Fibroblast of pulmonary artery (primary cell): ENCODE measurements around the gene C10orf90.
A peak's percentile ranks its signal among the peaks of the same experiment; 100 is the strongest.

Experiments
- DNase-seq: peaks from one replicate; pipeline ENCODE4 v3.0.0-alpha.2; 2010; ENCODE audit warnings: low read depth
- H3K4me3 ChIP-seq: replicated peaks from 2 replicates; pipeline ENCODE4 v1.5.1; 2011; ENCODE audit warnings: low read depth, mild to moderate bottlenecking, control low read depth, low read length, moderate library complexity
- TF ChIP-seq, protein P1 (sequence below): IDR thresholded peaks from 2 replicates; pipeline ENCODE4 v1.5.1; 2011; ENCODE audit warnings: mild to moderate bottlenecking, control low read depth, low read length, inconsistent platforms; ENCODE audit errors: missing control alignments

C10orf90 gene

DNA sequence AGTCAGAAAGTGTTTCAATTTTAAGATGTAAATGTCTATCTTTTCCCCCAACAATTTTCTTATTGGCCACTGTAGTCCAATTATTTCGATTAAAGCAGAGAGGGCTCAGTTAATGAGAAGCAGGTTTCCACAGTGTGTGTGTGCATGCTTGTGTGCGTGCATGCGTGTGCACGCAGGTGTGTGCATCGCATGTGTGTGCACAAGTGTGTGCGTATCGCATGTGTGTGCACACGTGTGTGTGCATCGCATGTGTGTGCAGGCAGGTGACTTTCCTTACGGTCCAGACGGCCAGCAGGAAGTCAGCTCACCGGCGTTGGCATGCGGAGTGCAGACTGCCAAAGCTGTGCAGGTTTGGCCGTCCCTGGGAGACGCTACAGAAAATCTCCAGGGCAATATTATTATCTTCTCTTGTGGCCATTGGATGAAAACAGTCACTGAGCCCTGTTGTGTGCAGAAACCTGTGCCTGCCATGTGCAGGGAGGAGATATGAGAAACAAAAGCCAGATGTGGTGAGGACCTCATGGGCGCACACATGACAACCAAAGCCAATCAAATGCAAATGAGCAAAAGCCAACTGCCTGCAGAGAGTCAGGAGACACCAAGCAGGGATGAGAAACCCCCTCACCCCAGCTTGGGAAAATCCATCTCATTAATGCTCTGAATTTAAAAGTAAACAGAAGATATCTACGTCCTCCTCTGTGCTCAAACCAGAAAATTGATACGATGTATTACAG is 70.4 kb downstream of the C10orf90 start:
- TF ChIP-seq, protein P1, sequence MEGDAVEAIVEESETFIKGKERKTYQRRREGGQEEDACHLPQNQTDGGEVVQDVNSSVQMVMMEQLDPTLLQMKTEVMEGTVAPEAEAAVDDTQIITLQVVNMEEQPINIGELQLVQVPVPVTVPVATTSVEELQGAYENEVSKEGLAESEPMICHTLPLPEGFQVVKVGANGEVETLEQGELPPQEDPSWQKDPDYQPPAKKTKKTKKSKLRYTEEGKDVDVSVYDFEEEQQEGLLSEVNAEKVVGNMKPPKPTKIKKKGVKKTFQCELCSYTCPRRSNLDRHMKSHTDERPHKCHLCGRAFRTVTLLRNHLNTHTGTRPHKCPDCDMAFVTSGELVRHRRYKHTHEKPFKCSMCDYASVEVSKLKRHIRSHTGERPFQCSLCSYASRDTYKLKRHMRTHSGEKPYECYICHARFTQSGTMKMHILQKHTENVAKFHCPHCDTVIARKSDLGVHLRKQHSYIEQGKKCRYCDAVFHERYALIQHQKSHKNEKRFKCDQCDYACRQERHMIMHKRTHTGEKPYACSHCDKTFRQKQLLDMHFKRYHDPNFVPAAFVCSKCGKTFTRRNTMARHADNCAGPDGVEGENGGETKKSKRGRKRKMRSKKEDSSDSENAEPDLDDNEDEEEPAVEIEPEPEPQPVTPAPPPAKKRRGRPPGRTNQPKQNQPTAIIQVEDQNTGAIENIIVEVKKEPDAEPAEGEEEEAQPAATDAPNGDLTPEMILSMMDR: no peak
- DNase-seq: no peak
- no peak overlapping the region for H3K4me3 ChIP-seq

DNA sequence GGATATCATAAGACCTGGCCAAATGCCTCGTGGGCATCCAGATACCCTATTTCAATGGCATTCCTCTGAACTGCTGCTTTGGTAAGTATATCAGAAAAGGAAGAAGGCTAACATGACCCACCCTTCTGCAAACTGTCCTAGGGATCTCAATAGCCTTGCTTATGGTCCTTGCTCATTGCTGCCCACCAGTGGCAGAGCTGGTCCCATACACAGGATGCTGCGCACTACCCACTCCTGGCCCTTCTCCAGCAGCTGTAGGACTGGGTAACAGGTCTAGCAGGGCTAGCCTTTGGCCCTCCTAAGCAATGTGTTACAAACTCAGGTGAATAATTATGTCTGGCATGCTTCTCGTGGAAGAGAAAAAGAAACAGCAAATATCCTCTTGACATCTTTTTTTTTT is 72.5 kb downstream of the C10orf90 start:
- TF ChIP-seq, protein P1: peak; percentile 65
- DNase-seq: peak; percentile 45
- no peak overlapping the region for H3K4me3 ChIP-seq

DNA sequence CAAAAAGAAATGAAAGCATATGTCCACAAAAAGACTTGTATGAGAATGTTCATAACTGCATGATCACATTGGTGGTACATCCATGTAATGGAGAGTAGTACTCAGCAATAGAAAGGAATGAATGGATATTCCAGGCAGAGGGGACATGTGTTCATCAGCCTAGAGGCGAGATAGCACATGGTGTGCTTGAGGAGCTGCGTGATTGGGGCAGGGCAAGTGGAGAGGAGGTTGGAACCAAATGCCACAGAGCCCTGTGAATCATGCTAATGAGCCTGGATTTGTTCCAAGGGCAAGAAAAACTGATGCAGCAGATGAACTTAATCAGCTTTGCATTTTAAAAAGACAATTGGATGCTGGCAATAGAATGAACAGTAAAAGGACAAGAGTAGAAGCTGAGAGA is 73.3 kb downstream of the C10orf90 start:
- no peak for DNase-seq

DNA sequence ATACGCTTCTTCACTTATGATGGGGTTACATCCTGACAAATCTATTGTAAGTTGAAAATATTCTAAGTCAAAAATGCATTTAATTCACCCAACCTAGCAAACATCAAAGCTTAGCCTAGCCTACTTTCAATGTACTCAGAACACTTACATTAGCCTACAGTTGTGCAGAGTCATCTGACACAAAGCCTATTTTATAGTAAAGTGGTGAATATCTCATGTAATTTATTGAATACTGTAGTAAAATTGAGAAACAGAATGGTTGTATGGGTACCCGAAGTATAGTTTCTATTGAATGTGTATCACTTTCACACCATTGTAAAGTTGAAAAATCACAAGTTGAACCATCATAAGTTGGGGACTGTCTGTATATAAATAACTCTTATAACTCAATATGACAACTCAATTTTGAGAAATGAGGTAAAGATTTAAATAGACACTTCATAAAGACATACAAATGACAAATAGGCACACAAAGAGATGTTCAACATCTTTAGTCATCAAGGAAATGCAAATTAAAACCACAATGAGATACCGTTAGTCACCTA is 73.9 kb downstream of the C10orf90 start:
- DNase-seq: no peak
- no peak overlapping the region for H3K4me3 ChIP-seq
- TF ChIP-seq, protein P1: no peak

More for the DNA sequence above, 73.3 kb downstream of the C10orf90 start:
- H3K4me3 ChIP-seq: no peak overlapping the region
- TF ChIP-seq, protein P1: no peak

DNA sequence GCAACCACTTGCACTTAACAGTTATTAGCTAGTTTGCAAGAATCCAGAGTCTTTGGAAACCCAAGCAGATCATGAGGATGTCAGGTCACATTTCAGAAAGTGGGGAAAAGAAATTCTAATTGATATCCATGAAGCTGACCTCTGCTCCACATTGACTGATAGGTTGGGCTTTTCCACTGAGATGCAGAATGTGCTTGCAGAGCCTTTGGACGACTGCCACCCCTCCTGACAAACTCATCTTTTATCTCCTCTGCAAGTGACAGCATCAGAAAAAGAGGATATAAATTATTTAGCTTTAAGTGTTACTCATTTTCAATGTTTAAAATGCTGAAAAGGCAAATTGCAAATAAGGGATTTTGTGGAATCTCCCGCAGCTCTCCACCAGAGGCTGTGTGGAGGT is 75.3 kb downstream of the C10orf90 start:
- TF ChIP-seq, protein P1: no peak
- no peak for DNase-seq

DNA sequence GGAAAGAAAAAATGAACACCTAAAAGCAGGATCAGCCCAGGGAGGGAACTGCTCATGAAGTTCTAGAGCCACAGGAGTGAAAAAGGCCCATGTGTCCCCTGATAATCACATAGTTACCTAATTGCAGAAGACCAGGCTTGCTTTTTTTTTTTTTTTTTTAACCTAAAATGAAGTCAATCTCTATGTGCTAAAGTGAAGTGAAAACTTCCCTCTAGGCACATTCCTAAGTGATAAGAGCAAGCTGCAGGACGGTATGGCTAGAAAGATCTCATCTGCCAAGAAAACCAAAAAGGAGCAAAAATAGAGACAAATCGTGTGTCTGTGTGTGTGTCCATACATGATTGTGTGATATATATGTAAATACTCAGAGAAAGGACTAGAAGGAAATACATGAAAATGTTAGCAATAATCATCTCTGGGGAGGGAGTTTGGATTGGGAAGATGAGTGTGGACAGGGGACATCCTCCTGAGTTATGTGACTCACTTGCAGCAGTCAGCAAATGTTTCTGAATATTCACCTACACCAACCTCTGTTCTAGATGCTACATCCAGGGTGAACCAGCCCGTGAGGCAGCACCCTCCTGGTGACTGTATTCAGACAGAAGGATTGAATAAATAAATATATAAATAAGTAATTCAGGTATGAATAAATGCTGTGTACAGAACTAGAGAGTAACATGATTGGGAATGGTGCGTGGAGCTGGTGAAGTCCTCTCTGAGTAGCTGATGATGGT is 76.4 kb downstream of the C10orf90 start:
- H3K4me3 ChIP-seq: no peak overlapping the region
- no peak for DNase-seq
- TF ChIP-seq, protein P1: no peak

More for the DNA sequence above, 75.3 kb downstream of the C10orf90 start:
- H3K4me3 ChIP-seq: no peak overlapping the region
